IPS-18c (cell line): ENCODE results near the gene ZNF488.

Source experiments
- H3K4me3 ChIP-seq: 2 replicates; pipeline ENCODE4 v1.7.0; 2013; ENCODE audit warnings: low read depth, mild to moderate bottlenecking, low read length, moderate library complexity; ENCODE audit not compliant: insufficient read depth
- H3K9me3 ChIP-seq: one replicate; pipeline ENCODE4 v1.6.1; 2013; ENCODE audit warnings: mild to moderate bottlenecking, low read length, moderate library complexity; ENCODE audit not compliant: control insufficient read depth, insufficient read depth

The ZNF488 gene

GRCh38 chr10:47361293-47361692, 22.8 kb downstream of the ZNF488 start:
- no peak overlapping the region for H3K4me3 ChIP-seq
- H3K9me3 ChIP-seq, result no peaks in the 10 kb centered on the region

- H3K4me3 ChIP-seq, result no peak overlapping the region
These were observed 23.6 kb downstream of the ZNF488 start for GRCh38 chr10:47360419-47361040.

DNA sequence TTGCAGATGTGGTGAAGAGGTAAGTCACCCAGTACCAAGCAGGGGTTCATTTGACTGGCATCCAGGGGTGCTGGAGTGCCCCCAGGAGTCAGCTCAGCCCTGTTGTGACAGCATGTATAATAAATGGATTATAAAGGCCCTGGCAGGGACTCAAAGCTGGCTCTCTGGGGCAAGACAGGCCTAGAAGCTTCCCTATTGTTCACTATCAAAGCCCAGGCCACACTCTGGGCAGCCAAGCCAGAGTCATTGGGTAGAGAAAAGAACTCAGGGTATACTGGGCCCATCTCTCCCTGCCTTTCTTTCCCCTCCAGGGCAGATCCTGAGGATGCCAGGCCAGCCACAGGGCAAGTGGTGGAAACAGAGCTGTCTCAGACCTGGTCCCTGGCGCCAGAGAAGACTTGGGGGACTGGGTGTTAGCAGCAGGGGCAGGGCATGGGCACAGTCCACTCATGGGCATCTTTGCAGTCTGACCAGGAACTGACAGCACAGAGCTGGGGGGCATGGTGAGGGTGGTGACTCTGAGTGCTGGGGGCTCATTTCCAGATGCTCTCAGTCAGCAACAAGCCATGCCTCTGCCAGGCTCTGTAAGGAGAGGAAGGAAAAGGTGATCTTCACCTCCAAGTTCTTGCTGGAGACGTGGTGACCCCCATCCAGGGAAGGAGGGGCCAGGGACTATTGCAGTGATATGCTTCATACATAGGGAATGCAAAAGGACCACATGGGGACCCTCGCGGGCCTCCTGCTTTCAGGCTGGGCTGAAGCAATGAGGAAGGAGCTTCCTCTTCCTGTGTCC, 24.3 kb downstream of the ZNF488 start:
- Histone ChIP-seq H3K9me3 (no peaks in the 10 kb centered on the region), H3K4me3 (no peak overlapping the region)

More at GRCh38 chr10:47360419-47361040, 23.6 kb downstream of the ZNF488 start:
- no peaks in the 10 kb centered on the region for H3K9me3 ChIP-seq

DNA sequence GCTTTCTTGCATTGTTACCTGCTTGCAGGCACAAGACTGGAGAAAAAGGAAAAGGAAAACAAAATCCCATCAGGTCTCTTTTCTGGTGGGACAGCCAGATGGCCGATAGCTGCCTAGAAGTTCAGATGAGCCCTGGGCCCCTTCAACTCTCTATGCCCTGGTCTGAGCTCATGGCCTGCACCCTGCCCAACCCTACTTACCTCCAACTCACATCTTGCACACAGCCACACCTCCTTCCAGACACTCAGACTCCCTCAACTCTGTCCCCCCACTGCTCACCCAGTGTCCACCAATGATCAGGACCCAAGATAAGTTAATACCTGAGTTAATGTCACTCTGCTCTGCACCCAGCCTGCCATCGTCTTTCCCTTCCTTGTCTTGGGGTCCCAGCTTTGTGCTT, 25.0 kb downstream of the ZNF488 start:
- H3K9me3 ChIP-seq, result no peaks in the 10 kb centered on the region
- H3K4me3 ChIP-seq, result no peak overlapping the region

DNA sequence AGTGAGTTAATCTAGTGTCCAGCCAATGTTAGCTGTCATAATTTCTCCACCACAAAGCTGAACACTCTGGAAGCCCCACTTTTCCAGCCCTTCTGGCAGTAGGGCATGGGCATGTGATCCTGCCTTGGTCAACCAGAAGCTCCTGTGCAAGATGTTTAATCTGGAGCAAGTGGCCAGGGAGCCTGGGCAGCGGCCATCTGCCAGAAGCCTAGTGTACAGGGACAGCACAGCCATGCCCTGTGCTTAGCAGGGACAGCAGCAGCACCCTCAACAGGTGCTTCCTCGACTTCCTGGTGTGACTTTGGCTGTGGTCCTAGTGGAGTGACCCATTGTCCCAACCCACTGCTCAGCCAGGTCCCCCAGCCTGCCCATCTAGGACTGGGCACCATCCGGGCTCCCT, 25.6 kb downstream of the ZNF488 start:
- no peak overlapping the region for H3K4me3 ChIP-seq
- H3K9me3 ChIP-seq, result no peaks in the 10 kb centered on the region

GRCh38 chr10:47357911-47358310, 26.2 kb downstream of the ZNF488 start:
- H3K4me3 ChIP-seq, result no peak overlapping the region

GRCh38 chr10:47357131-47357582, 26.9 kb downstream of the ZNF488 start:
- Histone ChIP-seq H3K9me3 (no peaks in the 10 kb centered on the region), H3K4me3 (no peak overlapping the region)

More at GRCh38 chr10:47357911-47358310, 26.2 kb downstream of the ZNF488 start:
- H3K9me3 ChIP-seq, result no peaks in the 10 kb centered on the region

DNA sequence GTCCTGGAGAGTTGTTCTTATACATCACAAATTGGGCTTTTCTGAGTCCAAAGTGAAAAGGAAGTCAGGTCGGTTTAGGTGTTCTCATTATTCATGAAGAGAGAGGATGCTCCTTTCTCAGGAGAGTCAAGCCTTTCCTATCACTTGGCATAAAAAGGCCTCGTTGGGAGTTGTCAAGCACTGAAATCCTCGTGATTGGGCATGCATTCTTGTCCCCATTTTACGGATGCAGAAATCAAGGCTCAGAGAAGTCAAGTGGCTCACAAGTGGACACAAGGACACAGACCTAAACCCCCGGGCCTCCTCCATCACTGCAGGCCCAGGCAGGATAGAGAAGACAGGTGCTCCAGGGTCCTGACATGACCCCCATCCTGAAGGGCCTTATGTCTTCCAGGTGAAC, 27.4 kb downstream of the ZNF488 start:
- no peaks in the 10 kb centered on the region for H3K9me3 ChIP-seq
- H3K4me3 ChIP-seq, result no peak overlapping the region

DNA sequence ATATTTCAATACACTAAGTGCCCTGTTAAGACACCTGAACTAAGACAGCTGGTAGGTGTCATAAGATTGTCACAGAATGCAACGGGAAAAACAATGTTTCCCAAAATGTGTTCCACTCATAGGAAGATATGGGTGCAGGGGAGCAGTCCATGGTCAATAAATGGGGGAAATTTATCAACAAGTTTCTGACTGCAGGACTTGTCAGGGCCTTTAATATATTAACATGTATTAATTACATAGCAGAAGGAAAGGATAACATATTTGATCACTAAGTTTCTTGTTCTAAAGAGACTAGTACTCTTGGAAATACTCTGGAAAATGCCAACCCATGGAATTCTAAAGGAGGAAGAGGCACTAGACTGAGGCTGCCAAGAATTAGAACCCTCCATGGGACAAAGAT, 29.2 kb downstream of the ZNF488 start:
- Histone ChIP-seq H3K4me3 (no peak overlapping the region), H3K9me3 (no peaks in the 10 kb centered on the region)

- H3K9me3 ChIP-seq, result no peaks in the 10 kb centered on the region
- no peak overlapping the region for H3K4me3 ChIP-seq
These were observed 29.9 kb downstream of the ZNF488 start for GRCh38 chr10:47354165-47354564.

- no peak overlapping the region for H3K4me3 ChIP-seq
- no peaks in the 10 kb centered on the region for H3K9me3 ChIP-seq
These were observed 30.7 kb downstream of the ZNF488 start for GRCh38 chr10:47353351-47353750.

DNA sequence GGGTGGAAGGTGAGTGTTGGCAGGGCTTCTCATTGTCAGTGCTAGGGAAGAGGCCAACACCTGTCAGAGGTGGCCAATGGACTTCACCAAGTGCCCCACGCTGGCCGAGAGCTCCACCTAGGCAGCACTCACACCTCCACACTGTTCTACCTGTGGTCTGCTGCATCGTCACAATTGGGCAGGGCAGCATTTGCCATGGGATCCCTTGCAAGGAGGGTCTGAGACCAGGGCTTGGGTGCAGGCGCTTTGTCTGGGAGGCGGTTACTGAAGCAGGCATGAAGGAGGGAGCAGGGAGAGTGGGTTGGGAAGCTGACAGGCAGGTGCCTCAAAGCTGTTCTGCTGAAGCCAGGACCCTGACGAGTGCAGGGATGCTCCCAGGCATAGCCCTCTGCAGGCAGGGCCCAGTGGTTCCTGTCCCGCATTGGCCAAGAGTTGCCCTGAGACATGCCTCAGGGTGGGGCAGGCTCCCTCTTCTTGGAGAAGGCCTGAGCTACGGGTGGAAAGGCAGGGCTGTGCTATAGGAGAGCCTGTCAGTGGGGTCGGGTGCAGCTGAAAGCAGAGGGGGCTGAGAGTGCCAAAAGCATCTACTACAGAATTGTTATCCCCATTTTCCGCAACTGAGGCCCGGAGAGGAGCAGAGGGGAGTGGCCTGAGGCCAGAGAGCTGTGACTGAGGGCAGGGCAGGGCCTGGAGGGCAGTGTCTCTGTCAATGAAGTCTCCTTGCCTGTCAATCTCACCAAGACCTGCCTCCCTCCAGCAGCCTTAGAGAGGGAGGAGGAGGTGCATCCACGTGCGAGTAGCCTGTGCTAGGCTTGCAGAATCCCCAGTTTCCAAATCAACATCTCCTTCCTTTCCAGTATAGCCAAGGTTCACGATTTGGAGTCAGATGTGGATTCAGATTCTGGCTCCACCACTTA, 31.9 kb downstream of the ZNF488 start:
- Histone ChIP-seq H3K9me3 (no peaks in the 10 kb centered on the region), H3K4me3 (no peak overlapping the region)

DNA sequence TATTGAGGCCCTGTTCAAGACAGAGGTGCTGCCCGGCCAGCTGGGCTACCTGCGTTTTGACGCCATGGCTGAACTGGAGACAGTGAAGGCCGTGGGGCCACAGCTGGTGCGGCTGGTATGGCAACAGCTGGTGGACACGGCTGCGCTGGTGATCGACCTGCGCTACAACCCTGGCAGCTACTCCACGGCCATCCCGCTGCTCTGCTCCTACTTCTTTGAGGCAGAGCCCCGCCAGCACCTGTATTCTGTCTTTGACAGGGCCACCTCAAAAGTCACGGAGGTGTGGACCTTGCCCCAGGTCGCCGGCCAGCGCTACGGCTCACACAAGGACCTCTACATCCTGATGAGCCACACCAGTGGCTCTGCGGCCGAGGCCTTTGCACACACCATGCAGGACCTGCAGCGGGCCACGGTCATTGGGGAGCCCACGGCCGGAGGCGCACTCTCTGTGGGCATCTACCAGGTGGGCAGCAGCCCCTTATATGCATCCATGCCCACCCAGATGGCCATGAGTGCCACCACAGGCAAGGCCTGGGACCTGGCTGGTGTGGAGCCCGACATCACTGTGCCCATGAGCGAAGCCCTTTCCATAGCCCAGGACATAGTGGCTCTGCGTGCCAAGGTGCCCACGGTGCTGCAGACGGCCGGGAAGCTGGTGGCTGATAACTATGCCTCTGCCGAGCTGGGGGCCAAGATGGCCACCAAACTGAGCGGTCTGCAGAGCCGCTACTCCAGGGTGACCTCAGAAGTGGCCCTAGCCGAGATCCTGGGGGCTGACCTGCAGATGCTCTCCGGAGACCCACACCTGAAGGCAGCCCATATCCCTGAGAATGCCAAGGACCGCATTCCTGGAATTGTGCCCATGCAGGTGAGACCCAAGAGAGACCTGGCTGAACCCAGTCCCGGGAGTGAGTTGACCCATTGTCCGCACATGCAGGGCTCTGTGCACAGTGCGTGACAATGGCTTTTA, 33.1 kb downstream of the ZNF488 start:
- Histone ChIP-seq H3K4me3 (no peak overlapping the region), H3K9me3 (no peaks in the 10 kb centered on the region)

DNA sequence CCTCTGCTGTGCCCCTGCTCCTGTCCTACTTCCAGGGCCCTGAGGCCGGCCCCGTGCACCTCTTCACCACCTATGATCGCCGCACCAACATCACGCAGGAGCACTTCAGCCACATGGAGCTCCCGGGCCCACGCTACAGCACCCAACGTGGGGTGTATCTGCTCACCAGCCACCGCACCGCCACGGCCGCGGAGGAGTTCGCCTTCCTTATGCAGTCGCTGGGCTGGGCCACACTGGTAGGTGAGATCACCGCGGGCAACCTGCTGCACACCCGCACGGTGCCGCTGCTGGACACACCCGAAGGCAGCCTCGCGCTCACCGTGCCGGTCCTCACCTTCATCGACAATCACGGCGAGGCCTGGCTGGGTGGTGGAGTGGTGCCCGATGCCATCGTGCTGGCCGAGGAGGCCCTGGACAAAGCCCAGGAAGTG, 34.1 kb downstream of the ZNF488 start:
- Histone ChIP-seq H3K9me3 (no peaks in the 10 kb centered on the region), H3K4me3 (no peak overlapping the region)

DNA sequence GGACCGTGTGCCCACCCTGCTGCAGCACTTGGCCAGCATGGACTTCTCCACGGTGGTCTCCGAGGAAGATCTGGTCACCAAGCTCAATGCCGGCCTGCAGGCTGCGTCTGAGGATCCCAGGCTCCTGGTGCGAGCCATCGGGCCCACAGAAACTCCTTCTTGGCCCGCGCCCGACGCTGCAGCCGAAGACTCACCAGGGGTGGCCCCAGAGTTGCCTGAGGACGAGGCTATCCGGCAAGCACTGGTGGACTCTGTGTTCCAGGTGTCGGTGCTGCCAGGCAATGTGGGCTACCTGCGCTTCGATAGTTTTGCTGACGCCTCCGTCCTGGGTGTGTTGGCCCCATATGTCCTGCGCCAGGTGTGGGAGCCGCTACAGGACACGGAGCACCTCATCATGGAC, 34.6 kb downstream of the ZNF488 start:
- H3K4me3 ChIP-seq, result no peak overlapping the region
- H3K9me3 ChIP-seq, result no peaks in the 10 kb centered on the region

- H3K9me3 ChIP-seq, result no peaks in the 10 kb centered on the region
- H3K4me3 ChIP-seq, result no peak overlapping the region
These were observed 35.2 kb downstream of the ZNF488 start for GRCh38 chr10:47348661-47349470.
